GM12875 (cell line): ENCODE data around the gene PQBP1.
"Not testable (repeated sequence)": the region's sequence is repeated elsewhere in the genome, so short reads cannot be mapped to it uniquely, and the experiment has no call there.

ENCODE experiments used
- H3K4me3 ChIP-seq: one replicate; pipeline ENCODE4 v1.5.1; 2011; ENCODE audit warnings: low read depth, low read length, control low read depth
- TF ChIP-seq, protein P1 (sequence below): IDR thresholded peaks from 2 replicates; pipeline ENCODE4 v1.5.1; 2011; ENCODE audit warnings: low read depth, mild to moderate bottlenecking, control low read depth, inconsistent platforms, low read length, moderate library complexity, borderline replicate concordance; ENCODE audit not compliant: insufficient read depth

Gene PQBP1, protein sequence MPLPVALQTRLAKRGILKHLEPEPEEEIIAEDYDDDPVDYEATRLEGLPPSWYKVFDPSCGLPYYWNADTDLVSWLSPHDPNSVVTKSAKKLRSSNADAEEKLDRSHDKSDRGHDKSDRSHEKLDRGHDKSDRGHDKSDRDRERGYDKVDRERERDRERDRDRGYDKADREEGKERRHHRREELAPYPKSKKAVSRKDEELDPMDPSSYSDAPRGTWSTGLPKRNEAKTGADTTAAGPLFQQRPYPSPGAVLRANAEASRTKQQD

DNA sequence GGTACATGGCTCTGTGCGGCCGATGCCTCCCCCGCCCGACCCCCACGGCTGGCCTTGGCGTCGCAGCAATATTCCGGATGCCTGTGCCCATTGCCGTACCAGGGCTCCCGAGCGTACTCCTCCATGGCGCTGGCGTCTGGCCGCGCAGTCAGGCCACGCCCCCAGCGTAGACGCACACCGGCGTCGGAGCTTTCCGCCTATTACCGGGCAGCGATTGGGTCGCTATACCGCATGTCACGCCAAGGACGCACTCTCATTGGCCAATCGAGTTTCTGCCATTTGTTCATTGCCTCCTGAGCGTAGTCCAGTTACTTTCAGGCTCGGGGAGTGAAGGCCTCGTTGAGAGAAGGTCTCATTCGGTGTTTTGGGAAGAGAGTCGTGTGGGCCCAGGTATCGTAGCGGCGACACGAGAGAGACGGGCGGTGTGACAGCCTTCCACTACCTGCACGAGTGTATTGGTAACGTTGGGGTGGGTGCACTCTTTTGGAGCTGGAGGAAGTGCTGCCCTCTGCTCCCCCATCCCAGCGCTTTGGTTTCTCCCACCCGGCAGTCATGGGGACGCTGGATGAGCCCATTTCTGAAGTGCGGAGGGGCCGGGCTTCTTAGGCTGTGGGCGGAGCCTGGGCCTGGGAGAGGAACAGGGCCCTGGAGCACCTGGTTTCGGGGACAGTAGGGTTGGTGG is at the start of gene PQBP1, which contains the start of gene TIMM17B:
PQBP1 (plus strand) TSS at position 306 of the 682 bp plus-strand sequence. CDS start 580 bp downstream, outside the sequence.
TIMM17B (minus strand) TSS at position 144 of the 682 bp plus-strand sequence; CDS start at position 125, 19 bp downstream.
- TF ChIP-seq, protein P1, sequence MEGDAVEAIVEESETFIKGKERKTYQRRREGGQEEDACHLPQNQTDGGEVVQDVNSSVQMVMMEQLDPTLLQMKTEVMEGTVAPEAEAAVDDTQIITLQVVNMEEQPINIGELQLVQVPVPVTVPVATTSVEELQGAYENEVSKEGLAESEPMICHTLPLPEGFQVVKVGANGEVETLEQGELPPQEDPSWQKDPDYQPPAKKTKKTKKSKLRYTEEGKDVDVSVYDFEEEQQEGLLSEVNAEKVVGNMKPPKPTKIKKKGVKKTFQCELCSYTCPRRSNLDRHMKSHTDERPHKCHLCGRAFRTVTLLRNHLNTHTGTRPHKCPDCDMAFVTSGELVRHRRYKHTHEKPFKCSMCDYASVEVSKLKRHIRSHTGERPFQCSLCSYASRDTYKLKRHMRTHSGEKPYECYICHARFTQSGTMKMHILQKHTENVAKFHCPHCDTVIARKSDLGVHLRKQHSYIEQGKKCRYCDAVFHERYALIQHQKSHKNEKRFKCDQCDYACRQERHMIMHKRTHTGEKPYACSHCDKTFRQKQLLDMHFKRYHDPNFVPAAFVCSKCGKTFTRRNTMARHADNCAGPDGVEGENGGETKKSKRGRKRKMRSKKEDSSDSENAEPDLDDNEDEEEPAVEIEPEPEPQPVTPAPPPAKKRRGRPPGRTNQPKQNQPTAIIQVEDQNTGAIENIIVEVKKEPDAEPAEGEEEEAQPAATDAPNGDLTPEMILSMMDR, result no peak
- peak within 1 kb of the TSS; percentile 72 for H3K4me3 ChIP-seq

DNA sequence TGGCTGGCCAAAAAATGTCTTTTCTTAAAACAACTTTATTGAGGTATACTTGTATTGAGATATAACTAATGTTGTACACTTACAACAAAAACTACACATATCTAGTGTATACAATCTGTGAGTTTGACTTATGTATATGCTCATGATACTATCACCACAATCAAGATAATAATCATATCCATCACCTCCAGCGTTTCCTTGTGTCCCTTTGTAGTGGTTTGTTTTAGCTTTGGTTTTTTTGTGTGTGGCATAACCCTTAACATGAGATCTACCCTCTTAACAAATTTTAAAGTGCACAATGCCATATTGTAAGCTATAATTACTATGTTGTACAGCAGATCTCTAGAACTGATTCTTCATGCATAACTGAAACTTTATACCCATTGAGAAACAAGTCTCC is 48.9 kb upstream of the PQBP1 start:
- TF ChIP-seq, protein P1, result no peak

DNA sequence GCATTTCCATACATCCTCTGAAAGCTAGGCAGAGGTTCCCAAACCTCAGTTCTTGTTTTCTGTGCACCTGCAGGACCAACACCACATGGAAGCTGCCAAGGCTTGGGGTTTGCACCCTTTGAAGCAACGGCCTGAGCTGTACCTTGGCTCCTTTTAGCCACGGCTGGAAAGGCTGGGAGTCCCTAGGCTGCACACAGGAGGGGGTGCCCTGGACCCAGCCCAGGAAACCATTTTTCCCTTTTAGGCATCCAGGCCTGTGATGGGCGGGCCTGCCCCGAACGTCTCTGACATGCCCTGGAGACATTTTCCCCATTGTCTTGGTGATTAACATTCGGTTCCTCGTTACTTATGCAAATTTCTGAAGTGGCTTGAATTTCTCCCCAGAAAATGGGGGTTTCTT is 44.9 kb upstream of the PQBP1 start:
- H3K4me3 ChIP-seq, result no peak overlapping the region
- TF ChIP-seq, protein P1, result no peak

More for the DNA sequence above, 48.9 kb upstream of the PQBP1 start:
- no peak overlapping the region for H3K4me3 ChIP-seq

DNA sequence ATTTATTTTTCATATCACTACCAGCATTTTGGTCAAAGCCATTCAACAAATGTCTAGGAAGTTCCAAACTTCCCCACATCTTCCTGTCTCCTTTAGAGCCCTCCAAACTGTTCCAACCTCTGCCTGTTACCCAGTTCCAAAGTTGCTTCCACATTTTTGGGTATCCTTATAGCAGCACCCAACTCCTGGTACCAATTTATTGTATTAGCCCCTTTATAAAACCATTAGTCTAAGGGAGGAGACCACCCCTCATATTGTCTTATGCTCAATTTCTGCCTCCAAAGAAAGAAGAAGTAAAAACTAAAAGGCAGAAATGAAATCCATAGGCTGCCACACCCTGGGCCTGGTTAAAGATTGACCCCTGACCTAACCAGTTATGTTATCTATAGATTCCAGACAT is 44.2 kb upstream of the PQBP1 start:
- not testable (repeated sequence) for H3K4me3 ChIP-seq

DNA sequence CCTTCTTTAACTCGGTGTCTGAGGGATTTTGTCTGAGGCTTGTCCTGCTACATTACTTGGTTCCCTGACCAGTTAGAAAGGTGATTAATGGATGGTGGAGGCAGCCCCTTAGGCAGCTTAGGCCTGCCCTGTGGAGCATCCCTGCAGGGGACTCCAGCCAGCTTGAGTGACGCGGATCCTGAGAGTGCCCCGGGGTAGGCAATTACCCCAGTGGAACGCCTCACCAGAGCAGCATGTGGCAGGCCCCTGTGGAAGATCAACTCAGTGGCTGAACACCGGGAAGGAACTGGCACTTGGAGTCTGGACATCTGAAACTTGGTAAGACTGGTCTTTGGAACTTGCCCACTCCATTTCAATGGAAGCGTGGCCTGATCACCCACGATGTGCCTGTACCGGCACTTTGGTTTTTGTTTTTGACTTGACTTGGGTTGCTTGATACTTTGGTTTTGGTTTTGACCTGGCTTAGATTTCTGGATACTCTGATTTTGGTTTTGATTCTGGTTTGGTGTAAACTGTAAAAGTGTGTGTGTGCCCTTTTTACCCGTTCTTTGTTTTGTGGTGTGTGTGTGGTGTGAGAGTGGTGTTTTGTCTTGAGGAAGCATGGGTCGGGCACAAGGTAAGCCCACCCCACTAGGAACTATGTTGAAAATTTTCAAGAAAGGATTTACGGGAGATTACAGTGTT is 43.5 kb upstream of the PQBP1 start:
- H3K4me3 ChIP-seq, result not testable (repeated sequence)

DNA sequence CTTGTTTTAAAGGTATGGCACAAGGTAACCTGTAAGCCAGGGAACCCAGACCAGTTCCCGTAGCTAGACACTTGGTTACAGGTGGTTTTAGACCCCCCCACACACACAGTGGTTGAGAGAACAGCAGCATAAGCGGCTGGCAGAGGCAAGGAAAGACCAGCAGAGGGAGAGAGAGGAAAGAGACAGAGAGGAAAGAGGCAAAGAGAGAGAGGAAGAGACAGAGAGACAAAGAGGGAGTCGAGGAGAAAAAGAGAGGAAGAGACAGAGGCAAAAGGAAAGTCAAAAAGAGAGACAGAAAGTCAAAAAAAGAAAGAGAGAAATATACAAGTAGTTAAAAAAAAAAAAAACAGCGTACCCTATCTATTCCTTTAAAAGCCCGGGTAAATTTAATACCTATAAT is 42.8 kb upstream of the PQBP1 start:
- TF ChIP-seq, protein P1, result no peak
- no peak overlapping the region for H3K4me3 ChIP-seq

DNA sequence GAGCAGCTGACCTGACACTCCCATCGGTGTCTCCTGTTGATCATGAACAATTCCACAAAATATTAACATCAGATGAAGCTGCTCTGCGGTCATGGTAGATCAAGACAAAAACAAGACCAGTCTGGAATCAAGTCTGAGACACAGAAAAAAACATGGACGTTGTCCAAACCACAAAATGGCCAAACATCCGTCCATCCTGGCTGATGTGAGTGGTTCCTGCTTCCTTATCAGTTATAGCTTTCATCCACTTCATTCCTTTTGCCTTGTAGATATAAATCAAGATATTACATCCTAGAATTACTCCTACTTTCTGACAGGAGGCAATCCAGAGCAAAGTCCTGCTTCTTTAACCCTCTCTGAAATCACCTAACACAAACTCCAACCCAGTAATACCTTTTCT is 33.5 kb upstream of the PQBP1 start:
- H3K4me3 ChIP-seq, result no peak overlapping the region
- TF ChIP-seq, protein P1, result no peak

DNA sequence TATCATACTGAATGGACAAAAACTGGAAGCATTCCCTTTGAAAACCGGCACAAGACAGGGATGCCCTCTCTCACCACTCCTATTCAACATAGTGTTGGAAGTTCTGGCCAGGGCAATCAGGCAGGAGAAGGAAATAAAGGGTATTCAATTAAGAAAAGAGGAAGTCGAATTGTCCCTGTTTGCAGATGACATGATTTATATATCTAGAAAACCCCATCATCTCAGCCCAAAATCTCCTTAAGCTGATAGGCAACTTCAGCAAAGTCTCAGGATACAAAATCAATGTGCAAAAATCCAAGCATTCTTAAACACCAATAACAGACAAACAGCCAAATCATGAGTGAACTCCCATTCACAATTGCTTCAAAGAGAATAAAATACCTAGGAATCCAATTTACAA is 25.7 kb upstream of the PQBP1 start:
- H3K4me3 ChIP-seq, result not testable (repeated sequence)

DNA sequence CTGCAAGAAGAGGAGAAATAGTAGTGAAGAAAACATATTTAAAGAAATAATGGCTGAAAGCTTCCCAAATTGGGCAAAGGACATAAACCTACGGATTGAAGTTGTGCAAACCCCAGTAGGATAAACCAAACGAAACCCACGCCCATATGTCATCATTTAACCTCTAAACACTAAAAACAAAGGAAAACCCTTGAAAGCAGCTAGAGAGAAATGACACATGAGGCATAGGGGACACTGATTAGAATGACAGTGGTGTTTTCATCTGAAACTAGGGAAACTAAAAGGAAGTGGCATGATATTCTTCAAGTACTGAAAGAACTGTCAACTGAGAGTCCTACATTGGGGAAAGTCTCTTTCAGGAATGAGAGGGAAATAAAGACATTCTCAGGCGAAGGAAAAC is 20.8 kb upstream of the PQBP1 start:
- not testable (repeated sequence) for H3K4me3 ChIP-seq
